Measurements from ENCODE around the gene ZNF484.
"Not testable (repeated sequence)": the region's sequence is repeated elsewhere in the genome, so short reads cannot be mapped to it uniquely, and the experiment has no call there.

Gene ZNF484

GRCh38 chr9:92877531-92878430 lies at the start of gene ZNF484:
TSS of gene ZNF484 (minus strand) at chr9:92878038. CDS start at chr9:92875029, 3,009 bp downstream.
- DNase-seq: peak; percentile 99

DNA sequence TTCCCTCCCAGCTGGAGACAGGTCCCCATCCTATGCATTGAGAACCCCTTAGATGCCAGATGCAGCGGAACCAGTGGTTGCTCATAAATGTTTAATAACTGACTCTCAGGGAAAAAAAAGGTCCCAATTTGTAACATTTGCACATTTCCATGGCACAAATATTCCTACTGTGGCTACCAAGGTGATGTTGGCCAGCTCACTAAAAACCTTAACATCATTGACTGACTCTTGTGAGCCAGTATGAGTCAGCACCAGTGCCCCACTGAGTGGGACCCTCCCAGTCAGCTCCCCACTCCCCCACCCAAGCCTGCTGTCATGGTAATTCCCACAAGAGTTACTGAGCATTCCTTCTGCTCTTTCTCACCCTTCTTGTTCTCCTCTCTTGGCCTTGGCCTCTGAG lies 42.6 kb upstream of the ZNF484 start:
- no peak for DNase-seq

DNA sequence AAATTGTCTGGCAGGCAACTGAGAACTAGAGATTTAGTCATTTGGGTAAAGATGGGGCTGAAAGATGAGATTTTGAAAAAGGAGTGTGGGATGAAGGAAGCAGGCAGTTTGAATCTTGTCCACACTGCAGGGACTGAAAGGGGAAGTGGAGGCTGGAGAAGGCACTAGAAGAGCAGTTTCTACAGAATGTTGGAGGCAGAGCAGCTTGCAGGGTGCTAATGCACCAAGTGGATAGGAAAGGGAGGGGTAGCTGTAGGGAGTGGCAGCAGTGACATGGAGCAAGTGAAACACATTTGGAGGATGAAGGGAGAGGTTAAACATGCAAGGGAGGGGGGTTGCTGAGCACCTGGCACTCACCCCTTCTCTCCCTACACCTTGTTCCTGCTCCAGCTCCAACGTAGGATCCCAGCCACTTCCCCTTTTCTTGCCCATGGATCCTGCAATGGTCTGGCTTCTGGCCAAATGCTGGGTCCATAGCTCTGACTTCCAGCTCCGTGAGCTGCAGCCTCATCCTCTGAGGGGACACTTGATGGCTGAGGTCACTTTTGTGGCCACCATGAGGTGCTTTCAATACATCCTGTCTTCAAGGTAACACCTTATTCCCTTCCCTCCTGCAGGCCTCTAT lies 39.5 kb upstream of the ZNF484 start:
- peak; percentile 29 for DNase-seq

DNA sequence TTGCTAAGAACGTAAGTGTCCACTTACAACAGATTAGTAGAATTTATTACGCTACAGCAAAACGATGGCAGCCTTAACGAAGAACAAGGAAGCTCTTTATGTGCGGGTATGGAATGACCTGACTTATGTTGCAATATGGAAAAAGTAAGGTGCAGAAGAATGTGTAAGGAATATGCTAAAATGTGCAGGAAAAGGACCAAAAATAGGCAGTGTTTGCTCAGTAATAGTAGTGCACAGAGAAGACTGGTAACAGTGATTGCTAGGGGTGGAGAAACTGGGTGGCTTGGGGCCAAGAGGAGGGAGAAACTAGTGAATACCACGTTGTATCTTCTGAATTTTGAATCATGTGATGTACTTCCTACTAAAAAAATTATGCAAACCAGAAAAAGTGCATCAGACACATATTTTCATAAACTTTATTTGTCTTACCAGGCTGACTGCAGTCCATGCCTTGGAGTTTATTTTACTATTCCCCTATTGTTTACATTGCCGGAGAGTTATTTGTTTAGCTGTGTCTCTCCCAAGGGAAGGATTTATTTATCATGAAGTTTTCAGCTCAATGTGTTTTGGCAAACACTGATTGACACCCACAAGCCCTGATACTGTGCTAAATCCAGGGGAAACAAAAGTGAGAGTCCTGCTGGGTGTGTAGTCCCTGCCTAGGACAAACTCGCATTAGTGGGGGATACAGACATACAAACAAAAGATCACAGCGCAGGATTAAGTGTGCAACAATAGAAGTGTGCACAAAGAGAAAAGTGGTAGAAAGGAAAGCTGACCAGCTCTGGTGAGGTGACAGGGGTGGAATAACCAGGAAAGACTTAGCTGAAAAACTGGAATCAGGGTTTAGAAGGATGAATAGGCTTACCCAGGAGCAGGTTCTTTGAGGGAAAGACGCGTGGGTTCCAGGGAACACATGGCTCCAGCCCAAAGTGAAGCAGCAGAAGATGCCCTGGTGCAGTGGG lies 34.0 kb upstream of the ZNF484 start:
- DNase-seq: no peak

- not testable (repeated sequence) for DNase-seq
Measured at GRCh38 chr9:92905137-92905536, 27.3 kb upstream of the ZNF484 start.

DNA sequence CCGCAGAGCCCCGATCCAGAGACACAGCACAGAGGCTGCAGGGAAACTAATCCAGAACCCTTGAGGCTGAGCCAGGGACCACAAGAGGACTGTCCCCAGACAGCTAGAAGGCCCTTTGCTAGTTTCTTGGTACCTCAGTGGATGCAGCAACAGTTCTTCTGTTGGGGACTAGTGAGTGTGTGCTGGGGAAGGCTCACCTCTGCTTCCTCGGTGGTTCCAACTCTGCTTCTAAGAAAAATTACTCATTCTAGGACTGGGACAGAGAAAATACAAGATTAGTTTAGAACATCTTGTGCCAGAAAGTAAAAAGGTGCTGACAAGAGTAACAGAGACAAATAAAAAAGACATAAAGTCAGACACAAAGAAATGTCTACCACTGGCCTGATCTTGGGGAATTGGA lies 19.5 kb upstream of the ZNF484 start:
- no peak for DNase-seq

- DNase-seq: no peak
Measured at GRCh38 chr9:92895812-92896436, 18.1 kb upstream of the ZNF484 start.

GRCh38 chr9:92894711-92895362 lies 17.0 kb upstream of the ZNF484 start:
- no peak for DNase-seq

GRCh38 chr9:92893916-92894610 lies 16.2 kb upstream of the ZNF484 start:
- DNase-seq: not testable (repeated sequence)

DNA sequence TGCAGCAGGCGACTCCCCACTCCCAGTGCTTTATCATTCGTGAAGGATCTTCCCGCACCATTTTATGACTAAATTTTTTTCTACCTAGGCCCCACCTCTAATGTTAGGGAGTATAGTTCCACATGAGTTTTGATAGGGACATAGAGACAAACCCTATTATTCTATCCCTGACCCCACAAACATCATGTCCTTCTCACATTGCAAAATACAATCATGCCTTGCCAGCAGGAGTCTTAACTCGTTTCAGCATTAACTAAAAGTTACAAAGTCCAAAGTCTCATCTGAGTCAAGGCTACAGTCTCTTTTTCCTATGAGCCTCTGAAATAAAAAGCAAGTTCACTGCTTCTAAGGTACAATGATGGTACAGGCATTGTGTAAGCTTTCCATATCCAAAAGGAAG lies 14.4 kb upstream of the ZNF484 start:
- DNase-seq: not testable (repeated sequence)

- no peak for DNase-seq
Measured at GRCh38 chr9:92890761-92891160, 12.9 kb upstream of the ZNF484 start.

- DNase-seq: no peak
Measured at GRCh38 chr9:92887880-92888338, 10.1 kb upstream of the ZNF484 start.

- DNase-seq: peak; percentile 55
Measured at GRCh38 chr9:92886846-92887610, 9.2 kb upstream of the ZNF484 start.

DNA sequence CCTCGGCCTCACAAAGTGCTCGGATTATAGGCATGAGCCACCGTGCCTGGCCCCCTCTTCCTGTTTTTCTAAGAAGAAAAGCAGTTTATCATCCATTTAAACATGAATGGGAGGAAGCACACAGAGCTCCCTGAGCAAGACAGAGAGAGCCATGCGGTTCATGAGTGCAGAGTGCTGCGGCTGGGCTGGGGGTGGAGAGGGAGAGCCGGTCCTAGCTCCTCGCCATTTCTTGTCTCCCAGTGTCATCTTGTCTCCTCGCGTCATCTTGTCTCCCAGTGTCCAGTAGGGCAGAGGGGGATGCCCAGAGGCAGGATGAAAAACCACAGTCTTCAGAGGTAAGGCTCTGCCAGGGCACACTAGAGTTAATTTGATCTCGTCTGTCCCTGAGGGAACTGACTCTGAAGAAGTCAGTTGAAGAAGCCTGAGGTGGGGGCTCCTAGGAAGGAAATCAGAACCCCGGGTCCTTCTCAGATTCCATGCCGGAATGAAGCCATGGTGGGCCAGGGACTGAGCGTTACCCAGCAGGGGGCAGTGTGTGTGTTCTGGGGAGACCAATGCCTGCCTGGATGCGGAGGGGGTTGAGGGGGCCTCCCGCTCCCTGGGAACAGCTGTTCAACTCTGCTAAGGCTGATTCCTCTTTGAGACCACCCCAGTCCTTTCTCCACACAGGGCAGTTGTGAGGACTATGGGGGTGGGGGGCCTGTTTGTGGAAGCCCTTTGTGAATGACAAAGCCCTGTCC lies 6.0 kb upstream of the ZNF484 start:
- DNase-seq: not testable (repeated sequence)

GRCh38 chr9:92882276-92882675 lies 4.4 kb upstream of the ZNF484 start:
- DNase-seq: no peak

- no peak for DNase-seq
Measured at GRCh38 chr9:92875373-92875772, 2.5 kb downstream of the ZNF484 start.

DNA sequence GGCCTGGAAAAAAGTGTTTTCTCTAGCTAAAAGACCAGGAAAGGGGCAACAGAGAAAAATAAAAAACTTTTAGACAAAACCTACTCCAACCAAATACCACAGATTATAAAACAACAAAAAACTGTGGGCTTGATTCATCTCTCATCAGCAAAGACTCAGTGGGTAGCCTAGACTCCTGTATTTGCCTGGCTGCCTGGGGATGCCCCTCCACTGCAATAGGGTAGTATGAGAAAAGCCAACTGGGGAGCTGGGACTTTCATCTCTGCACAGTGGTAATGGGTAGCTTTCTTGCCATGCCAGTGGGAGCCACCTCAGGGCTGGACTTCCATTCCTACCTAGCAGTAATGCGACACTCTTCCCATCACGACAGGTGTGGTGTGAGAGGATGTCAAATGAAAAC lies 7.5 kb downstream of the ZNF484 start:
- DNase-seq: no peak

DNA sequence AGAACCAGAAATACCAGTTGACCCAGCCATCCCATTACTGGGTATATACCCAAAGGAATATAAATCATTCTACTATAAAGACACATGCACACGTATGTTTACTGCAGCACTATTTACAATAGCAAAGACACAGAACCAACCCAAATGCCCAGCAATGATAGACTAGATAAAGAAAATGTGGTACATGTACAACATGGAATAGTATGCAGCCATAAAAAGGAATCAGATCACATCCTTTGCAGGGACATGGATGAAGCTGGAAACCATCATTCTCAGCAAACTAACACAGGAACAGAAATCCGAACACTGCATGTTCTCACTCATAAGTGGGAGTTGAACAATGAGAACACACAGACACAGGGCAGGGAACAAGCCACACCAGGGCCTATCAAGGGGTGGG lies 11.2 kb downstream of the ZNF484 start:
- DNase-seq: not testable (repeated sequence)

- no peak for DNase-seq
Measured at GRCh38 chr9:92864152-92864551, 13.7 kb downstream of the ZNF484 start.

- DNase-seq: no peak
Measured at GRCh38 chr9:92860867-92861266, 17.0 kb downstream of the ZNF484 start.
